Iris pigment epithelial cell (primary cell): ENCODE measurements around the gene TBC1D14.
"Not testable (repeated sequence)": the region's sequence is repeated elsewhere in the genome, so short reads cannot be mapped to it uniquely, and the experiment has no call there.

Experiments used
- DNase-seq: peaks from one replicate; pipeline ENCODE4 v3.0.0-alpha.2; 2011; ENCODE audit warnings: low read depth

The TBC1D14 gene

GRCh38 chr4:6910340-6910959, 824 bp downstream of the TBC1D14 start:
- DNase-seq, result no peak

GRCh38 chr4:6910960-6911874, 1.6 kb downstream of the TBC1D14 start:
- DNase-seq, result no peak

GRCh38 chr4:6911917-6912316, 2.3 kb downstream of the TBC1D14 start:
- DNase-seq, result not testable (repeated sequence)

- DNase-seq, result no peak
These were observed 2.8 kb downstream of the TBC1D14 start for GRCh38 chr4:6912441-6912840.

GRCh38 chr4:6913350-6913905, 3.8 kb downstream of the TBC1D14 start:
- DNase-seq, result no peak

GRCh38 chr4:6914448-6914847, 4.8 kb downstream of the TBC1D14 start:
- DNase-seq, result no peak

GRCh38 chr4:6915041-6916005, 5.7 kb downstream of the TBC1D14 start:
- no peak for DNase-seq

GRCh38 chr4:6916069-6916586, 6.5 kb downstream of the TBC1D14 start:
- no peak for DNase-seq

GRCh38 chr4:6916587-6917460, 7.2 kb downstream of the TBC1D14 start:
- DNase-seq, result peak; percentile 62

GRCh38 chr4:6917461-6918271, 8.0 kb downstream of the TBC1D14 start:
- DNase-seq, result peak; percentile 41

GRCh38 chr4:6918338-6918737, 8.7 kb downstream of the TBC1D14 start:
- no peak for DNase-seq

GRCh38 chr4:6920171-6920570, 10.5 kb downstream of the TBC1D14 start:
- no peak for DNase-seq

GRCh38 chr4:6923507-6923906, 13.9 kb downstream of the TBC1D14 start:
- DNase-seq, result no peak

- DNase-seq, result no peak
These were observed 14.7 kb downstream of the TBC1D14 start for GRCh38 chr4:6924361-6924779.

- DNase-seq, result no peak
These were observed 15.8 kb downstream of the TBC1D14 start for GRCh38 chr4:6925357-6925836.

GRCh38 chr4:6926081-6926480, 16.5 kb downstream of the TBC1D14 start:
- DNase-seq, result no peak

GRCh38 chr4:6926681-6927478, 17.3 kb downstream of the TBC1D14 start:
- DNase-seq, result peak; percentile 88

- no peak for DNase-seq
These were observed 18.5 kb downstream of the TBC1D14 start for GRCh38 chr4:6928081-6928480.

- DNase-seq, result no peak
These were observed 19.7 kb downstream of the TBC1D14 start for GRCh38 chr4:6929339-6929811.
